Skeletal muscle cell (primary cell): ENCODE results near the gene ZNHIT1.

Source experiments
- DNase-seq: peaks from one replicate; pipeline ENCODE4 v3.0.0-alpha.2; 2010; ENCODE audit warnings: low read depth
- H3K4me3 ChIP-seq: 2 replicates; pipeline ENCODE4 v1.5.1; 2011; ENCODE audit warnings: low read depth, mild to moderate bottlenecking, control low read depth, low read length, moderate library complexity

ZNHIT1 gene

DNA sequence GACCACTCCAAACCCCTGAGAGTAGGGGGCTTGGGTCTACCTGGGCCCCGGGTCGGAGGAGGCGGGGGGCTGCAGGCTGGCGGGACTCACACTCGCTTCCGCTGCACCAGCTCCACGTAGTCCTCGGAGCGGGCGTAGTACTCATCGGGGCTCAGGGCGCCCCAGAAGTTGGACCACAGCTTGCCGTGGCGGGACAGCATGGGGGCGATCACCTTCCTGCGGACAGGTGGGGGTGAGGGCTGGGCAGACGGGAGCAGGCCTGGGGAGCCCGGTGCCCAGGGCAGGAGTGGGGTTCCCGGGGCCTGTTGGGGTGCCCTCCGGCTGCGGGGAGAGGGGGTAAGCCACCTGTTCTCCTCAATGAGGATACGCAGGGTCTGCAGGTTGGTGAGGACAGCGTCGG is 6.5 kb upstream of the ZNHIT1 start:
- H3K4me3 ChIP-seq: no peak overlapping the region
- no peak for DNase-seq

DNA sequence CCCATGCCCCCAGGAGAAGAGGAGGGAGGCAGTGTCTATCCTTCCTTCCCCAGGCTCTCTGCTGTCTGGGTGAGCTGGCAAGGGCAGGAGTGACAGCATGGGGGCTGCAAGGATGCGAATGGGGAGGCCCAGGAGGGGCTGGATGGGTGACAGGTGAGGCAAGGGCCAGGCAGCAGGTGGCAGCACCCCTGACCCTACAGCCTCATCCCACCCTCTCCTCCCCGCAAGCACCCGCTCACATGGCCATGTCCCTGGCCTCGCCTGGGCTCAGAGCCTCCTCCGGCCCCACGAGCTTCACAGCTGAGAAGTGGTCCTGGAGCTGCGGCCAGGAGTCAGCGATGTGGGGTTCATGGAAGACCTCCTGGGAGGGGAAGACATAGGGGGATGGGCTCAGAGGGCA is 6.0 kb upstream of the ZNHIT1 start:
- no peak for DNase-seq
- no peak overlapping the region for H3K4me3 ChIP-seq

DNA sequence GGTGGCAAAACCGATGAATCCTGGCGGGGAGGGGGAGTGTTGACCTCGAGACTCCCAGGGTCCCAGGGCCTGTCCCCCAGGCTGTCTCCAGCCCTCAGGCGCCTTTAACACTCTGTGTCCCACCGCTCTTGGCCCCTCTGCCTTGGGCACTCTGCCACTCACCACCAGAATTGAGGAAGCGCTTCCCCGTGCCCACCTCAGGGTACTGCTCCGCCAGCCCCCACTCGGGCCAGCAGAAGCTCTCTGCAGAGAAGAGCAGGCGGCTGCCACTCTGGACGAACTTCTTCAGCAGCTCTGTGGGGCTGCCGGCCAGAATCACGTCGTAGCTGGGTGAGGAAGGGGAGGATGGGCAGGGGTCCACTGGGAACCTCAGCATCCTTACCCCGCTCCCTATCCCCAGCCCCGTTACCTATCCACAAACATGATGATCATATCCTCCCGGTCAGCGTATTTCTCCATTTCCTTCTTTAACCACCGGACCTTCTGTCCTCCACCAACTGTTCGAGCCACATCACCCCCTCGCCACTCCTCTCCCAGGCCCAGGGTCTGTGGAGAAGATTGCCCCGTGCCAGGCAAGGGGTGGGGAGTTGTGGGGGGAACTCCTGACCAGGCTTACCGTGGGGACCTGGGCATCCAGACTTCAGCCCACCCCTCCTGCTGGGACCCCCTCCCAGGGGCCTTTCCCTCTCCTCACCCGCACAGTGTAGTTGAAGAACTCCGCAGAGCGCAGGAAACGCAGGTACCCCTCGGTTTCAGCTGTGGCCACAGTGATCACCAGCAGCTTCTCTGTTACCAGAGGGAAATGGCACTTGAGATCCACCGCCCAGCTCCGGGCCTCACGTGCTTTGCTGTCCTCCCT is 1.7 kb upstream of the ZNHIT1 start:
- H3K4me3 ChIP-seq: peak overlapping the region; percentile 96
- no peak for DNase-seq

DNA sequence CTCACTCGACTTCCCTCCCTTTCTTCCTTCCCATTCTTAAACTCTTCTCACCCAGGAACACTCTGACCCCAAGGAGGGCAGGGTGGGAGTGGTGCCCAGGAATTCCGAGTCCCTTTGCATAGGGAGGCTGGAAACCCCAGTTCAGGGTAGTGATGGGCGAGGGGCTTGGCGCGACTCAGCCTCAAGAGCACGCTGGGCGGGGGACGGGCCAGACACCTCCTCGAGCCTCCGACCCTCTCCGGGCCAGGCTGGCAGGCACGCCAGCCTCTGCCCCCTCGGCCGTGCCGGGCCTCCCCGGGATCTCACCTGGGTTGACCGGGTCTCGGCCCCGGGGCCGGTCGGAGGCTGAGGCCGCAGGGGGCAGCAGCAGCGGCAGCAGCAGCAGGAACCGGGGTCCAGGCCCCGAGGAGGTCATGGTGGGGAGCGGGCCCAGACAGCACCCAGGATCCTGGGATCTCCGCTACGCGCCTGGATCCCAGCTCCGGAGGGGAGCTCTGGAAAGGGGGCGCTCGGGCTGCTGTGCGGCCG is 1.0 kb upstream of the ZNHIT1 start:
- no peak for DNase-seq
- peak overlapping the region; percentile 96 for H3K4me3 ChIP-seq

DNA sequence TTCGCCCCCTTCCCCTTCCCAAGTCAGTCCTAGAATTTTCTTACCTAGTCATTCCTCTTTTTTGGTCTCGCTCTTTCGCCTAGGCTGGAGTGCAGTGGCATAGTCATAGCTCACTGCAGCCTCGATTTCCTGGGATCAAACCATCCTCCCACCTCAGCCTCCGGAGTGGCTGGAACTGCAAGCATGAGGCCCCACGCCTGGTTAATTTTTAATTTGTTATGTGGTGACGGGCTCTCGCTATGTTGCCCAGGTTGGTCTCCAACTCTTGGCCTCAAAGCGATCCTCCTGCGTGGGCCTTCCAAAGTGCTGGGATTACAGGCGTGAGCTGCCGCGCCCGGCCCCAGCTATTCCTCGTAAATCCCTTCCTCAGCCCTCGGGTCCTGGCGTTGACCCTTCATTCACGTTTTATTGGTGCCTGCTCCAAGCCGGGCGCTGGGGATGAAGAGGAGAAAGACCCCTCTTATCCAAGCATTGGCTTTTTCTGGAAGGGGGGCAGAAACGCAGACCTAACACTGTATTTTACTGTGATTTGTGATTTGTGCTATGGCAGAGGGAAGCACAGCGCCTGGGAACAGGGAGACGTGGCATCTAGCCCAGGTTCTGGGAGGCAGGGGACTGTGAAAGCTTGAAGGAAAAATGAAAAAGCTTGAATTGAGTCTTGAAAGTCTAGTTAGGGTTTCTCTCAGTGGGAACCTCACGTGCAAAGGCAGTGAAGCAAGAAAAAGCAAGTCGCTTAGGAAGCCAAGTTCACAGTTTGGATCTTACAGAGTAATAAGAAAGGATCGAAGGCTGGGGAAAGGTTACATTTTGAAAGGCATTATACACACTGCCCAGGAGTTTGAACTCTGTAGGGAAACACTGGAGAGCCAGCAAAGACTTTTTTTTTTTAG is 516 bp downstream of the ZNHIT1 start:
- peak overlapping the region; percentile 96 for H3K4me3 ChIP-seq
- DNase-seq: no peak

DNA sequence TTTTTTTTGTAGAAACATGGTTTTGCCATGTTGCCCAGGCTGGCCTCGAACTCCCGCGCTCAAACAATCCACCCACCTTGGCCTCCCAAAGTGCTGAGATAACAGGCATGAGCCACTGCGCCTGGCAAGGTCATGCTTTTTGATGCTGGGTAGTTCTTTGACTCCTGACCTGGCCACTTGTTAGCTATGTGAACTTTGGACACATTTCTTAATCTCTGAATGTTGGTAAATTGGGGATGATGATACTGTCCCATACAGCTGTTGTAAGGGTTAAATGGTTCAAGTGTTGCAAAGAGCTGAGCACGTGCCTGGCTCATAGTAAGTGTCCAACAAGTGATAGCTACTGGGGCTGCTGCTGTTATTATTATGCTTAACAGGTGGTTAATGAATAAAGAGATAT is 2.3 kb downstream of the ZNHIT1 start:
- no peak for DNase-seq
- H3K4me3 ChIP-seq: no peak overlapping the region

DNA sequence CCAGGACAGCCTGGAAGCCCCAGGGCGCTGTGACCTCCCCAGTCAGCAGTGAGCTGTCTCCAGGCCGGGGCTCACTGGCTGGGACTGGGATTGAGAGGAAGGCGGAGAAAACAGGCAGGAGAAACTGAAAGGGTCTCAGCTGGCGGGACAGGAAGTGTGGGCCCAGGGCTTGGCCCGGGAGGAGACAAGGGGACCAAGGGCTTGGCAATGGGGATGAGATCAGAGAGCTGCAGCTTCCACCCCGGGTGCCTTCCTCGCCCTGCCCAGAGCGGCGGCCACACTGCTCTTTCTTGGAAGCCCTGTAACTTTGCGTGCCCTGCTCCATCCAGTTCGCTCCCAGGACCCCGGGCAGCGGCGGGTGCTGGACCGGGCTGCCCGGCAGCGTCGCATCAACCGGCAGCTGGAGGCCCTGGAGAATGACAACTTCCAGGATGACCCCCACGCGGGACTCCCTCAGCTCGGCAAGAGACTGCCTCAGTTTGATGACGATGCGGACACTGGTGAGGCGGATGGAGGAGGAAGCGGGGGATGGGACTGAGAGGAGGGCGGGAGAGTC is 4.4 kb downstream of the ZNHIT1 start:
- H3K4me3 ChIP-seq: no peak overlapping the region
- DNase-seq: no peak

DNA sequence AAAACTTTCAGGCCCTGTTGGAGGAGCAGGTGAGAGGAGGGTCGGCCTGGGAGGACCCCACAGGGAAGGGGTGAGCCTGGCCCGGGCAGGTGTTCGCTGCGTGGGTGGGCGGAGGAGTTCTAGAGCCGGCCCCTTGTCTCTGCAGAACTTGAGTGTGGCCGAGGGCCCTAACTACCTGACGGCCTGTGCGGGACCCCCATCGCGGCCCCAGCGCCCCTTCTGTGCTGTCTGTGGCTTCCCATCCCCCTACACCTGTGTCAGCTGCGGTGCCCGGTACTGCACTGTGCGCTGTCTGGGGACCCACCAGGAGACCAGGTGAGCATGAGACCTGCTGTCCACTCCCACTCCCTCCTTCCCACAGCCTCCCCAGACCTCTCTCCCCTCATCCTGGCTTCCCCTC is 5.6 kb downstream of the ZNHIT1 start:
- no peak for DNase-seq
- no peak overlapping the region for H3K4me3 ChIP-seq

DNA sequence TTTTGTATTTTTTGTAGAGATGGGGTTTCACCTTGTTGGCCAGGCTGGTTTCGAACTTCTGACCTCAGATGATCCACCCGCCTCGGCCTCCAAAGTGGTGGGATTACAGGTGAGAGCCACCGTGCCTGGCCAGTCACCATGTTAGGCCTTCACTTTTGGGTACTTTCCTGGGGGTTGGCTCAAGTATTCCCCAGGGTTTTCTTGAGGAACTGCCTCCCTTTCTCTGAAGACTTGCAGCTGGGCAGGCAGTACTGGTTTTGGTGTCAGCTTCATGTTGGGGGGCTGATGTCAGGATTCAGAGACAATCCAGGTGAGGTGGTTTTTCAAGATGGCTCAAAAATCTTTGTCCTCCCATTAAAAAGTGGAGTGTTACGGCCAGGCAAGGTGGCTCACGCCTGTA is 7.7 kb downstream of the ZNHIT1 start:
- no peak overlapping the region for H3K4me3 ChIP-seq
- no peak for DNase-seq

DNA sequence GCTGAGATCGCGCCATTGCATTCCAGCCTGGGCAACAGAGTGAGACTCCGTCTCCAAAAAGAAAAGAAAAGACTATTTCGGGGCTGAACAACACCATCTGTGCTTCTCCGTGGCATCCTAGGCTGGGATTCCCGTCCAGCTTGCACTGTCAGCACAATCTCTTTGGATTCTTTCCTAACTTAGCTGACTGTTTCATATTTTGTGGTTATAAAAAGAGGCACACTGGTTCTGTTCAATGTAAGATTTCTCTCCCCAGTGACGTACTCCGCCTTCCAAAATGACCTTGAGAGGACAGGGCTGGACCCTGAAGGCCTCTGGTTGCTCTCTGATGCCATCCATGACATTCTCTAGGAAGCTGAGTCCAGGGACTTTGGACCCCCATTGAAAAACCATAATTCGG is 8.8 kb downstream of the ZNHIT1 start:
- DNase-seq: no peak
- no peak overlapping the region for H3K4me3 ChIP-seq

DNA sequence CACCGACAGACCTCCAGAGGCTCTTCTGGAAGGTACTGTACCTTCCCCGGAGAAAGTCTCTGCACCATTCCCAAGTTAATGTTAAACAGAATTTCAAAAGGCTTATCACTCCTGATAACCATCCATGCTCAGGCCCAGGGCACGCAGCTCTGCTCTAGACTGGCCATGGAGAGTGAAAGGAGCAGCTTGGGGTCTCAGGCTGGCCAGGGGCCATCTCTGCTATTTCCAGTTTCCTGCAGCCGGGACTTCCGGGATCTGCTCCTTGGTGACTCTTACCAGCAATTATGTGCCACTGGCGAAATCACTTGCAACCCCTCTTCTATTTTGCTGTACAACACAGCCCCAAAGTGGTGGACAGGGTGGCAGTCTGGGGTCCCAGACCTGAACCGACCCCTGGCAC is 13.7 kb downstream of the ZNHIT1 start:
- DNase-seq: no peak
- H3K4me3 ChIP-seq: no peak overlapping the region

DNA sequence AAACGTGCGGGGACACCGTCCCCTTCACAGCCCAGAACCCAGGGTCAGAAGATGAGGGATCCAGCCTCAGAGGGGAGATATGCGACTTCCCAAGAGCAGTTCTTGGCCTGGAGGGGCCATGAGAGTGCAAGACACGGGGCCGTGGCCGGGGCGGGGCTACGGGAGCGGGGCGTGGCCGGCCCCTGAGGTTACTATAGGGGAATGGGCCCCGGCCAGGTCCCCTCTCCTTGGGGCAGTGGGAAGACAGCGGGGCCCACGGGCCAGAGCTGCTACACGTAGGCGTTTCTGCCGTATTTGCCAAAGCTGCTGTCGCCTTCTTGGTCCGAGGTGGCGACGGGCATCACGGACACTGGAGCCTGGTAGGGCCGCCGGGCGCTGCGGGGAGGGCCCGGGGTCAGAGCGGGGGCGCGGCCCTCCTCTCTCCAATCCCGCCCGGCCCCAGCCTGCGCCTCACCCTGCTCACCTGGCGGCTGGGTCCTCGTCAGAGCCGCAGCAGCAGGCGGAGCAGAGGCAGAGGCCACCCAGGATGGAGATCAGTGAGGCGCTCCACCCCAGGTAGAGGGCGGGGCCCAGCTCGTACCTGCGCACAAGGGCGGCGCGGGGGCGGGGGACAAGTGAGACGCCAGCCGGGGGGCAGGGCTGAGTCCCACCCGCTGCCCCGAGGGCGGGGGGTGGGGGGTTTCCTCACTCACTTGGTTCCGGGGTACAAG is 14.3 kb downstream of the ZNHIT1 start:
- peak overlapping the region; percentile 9 for H3K4me3 ChIP-seq
- DNase-seq: no peak

DNA sequence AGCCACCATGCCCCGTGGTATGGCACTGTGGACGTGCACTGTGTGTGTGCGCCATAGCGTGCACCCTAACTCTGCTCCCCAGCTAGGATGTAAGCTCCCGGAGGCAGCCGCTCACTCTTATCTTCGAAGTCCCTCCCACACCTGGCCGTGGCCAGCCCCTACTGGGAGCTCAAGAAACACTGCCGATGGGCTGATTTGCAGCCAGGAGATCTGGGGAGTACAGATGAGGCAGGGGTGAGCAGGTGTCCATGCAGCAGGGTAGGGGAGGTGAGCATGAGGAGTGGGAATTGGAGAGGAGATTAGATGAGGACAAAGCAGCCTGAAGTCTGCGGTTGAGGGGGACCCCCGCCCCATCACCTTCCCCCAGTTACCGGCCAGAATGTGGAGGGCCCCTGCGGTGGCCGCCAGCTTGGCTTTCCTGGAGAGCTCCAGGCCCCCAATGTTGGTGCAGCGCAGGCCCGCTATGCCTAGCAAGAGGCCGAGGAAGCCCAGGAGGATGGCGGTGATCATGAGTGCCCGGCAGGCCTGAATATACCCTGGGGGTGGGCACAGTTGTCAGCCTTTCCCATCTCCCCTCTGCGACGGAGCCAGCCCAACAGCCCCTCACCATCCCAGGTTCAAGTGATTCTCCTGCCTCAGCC is 16.1 kb downstream of the ZNHIT1 start:
- no peak overlapping the region for H3K4me3 ChIP-seq
- DNase-seq: no peak

DNA sequence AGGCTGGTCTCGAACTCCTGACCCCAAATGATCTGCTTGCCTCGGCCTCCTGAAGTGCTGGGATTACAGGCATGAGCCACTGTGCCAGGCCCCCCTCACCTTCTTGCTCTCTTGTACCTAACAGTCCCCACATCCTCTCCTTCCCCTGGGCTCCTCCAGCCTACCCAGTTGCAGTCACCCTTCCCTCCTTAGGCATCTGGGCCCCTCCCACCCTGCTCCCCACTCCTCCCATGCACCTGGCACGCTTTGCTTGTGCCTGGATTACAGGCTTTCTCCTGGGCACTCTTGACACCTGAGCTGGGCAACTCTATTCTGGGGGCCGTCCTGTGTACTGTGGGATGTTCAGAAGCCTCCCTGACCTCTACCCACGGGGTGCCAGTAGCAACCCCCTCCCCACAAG is 16.7 kb downstream of the ZNHIT1 start:
- H3K4me3 ChIP-seq: no peak overlapping the region
- no peak for DNase-seq

DNA sequence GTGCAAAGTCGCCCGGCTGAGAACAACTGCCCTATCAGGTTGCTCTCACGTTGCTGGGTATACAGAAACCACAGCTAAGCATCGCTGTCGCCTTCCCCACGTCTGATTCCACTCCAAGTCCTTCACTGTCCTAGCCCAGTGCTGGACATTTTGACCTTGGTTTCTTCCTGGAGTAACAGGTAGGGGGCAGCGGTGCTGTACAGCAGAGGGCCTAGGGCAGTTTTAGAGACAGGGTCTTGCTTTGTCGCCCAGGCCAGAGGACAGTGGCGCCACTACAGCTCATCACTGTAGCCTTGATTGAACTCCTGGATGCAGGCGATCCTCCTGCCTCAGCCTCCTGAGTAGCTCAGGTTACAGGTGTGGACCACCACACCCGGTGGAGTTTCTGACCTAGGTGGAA is 17.1 kb downstream of the ZNHIT1 start:
- H3K4me3 ChIP-seq: no peak overlapping the region
- DNase-seq: no peak

DNA sequence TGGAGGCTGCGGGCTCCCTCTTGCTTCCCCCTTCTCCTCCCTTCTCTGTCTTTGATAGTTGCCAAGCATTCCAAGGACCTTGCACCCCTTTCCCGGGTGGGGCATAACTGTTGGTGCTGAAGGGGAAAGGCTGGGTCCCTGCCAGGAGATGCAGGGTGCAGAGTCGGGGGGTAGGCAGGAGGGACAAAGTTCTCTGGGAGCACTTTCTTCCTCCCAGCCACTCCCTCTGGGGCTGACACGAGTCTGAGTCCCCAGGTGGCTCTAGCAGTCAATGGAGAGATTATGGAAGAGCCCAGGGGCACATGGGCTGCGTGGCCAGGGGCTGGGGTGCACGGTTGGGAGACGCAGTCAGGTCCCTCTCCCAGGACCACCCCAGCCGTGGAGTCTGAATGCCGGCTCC is 17.6 kb downstream of the ZNHIT1 start:
- no peak overlapping the region for H3K4me3 ChIP-seq
- DNase-seq: no peak

DNA sequence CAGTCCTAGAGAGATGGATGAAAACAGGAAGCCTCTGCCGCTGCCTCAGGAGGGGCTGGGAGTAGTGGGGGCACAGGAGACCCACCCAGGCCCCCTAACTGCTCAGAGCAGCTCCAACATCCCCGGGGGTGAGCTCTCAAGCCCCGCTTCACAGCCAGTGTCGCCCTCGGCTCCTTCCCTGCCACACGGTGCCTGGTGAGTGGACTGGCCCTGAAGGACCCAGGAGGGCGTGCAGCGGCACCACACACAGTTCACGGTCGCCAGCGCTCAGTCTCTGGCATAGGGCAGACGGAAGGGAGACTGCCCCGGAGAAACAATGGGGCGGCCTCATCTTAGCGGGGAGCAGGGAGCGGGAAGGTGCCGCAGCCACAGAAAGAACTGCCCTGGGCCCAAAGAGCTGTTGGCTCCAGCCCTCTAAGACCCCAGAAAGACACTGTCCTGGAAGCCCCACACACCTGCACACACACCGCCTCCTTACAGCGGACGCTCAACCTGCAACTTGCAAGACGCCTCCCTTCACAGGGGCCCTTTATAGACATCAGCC is 18.4 kb downstream of the ZNHIT1 start:
- no peak for DNase-seq
- H3K4me3 ChIP-seq: no peak overlapping the region

DNA sequence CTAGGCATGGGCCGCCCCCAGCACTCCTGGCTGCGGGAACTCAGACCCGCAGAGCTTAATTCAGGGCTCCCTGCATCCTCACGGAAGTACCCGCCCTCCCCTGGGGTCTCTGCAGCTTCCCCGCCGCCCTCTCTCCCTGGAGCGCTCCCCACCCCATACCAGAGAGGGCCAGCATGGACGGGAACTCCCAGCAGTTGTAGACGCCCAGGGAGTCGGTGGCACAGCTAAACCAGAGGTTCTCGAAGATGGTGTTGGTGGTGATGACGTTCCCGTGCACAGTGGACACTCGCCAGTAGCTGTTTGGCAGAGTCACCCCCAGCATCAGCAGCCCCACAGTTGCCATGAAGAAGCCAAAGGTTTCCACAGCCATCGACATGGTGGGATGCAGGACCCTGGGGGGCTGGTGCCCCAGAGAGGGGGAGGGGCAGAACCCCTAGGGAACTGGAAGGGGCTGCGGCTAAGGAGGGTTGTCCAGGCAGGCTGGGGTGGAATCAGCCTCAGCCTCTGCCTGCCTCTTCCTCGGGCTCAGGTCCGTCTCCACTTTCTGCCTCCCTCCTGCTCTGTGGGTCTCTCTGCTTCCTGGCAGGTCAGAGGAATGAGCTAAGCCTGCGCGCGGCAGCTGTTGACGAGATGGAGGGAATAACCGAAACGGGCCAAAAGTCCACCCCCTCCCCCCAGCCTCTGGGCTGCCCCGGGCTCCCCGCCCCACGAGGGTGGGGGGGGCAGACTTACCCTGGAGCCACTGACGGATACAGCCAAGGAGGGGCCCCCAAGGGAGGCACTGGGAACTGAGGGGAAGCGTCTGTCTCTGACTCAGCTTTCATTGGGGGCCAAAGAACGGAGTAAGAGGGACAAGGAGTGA is 19.5 kb downstream of the ZNHIT1 start, which contains the start of gene CLDN15:
Gene CLDN15, minus strand, starts transcription at position 597 of the 862 bp plus-strand sequence. Its CDS starts 221 bp downstream, at position 376.
- peak; percentile 63 for DNase-seq
- no peak within 1 kb of the TSS for H3K4me3 ChIP-seq
